SJSA1 (cell line): ENCODE results near the gene GRB2. TPM values are rescaled to one million over a fixed set of nuclear protein-coding genes. Genes with fewer than 3 reads are reported as not detected.

Source experiments
- DNase-seq, 2 experiments: peaks; one replicate each; pipeline ENCODE4 v3.0.0-alpha.2; 2015 to 2020; ENCODE audit warnings: low spot score in 2 of 2, low read depth in 1 of 2
- H3K27ac ChIP-seq: fragments of 250-450 bp; sonication (Bioruptor Pico); 2 replicates; pipeline ENCODE4 v1.5.1; 2020; ENCODE audit warnings: mild to moderate bottlenecking, moderate library complexity
- H3K27me3 ChIP-seq: fragments of 250-450 bp; sonication (Bioruptor Pico); replicated peaks from 2 replicates; pipeline ENCODE4 v1.5.1; 2020; ENCODE audit warnings: mild to moderate bottlenecking, moderate library complexity
- H3K36me3 ChIP-seq: fragments of 250-450 bp; sonication (Bioruptor Pico); 2 replicates; pipeline ENCODE4 v1.5.1; 2020; ENCODE audit warnings: mild to moderate bottlenecking
- H3K4me1 ChIP-seq: fragments of 250-450 bp; sonication (Bioruptor Pico); replicated peaks from 2 replicates; pipeline ENCODE4 v1.6.1; 2021; ENCODE audit warnings: mild to moderate bottlenecking
- H3K4me3 ChIP-seq: fragments of 250-450 bp; sonication (Bioruptor Pico); 2 replicates; pipeline ENCODE4 v1.5.1; 2020; ENCODE audit warnings: mild to moderate bottlenecking
- H3K9me3 ChIP-seq: fragments of 250-450 bp; sonication (Bioruptor Pico); replicated peaks from 2 replicates; pipeline ENCODE4 v1.5.1; 2020; ENCODE audit warnings: mild to moderate bottlenecking
- total RNA-seq: library from RNA; depleted of rRNA; stranded (reverse); fragments of >200 nt; shearing (Covaris generic); gene quantifications from 2 replicates; pipeline ENCODE4 v1.2.3, GENCODE V29; 2014

GRB2 gene
- total RNA-seq, 1 experiment from 2014 or later, result 200 TPM

- no peak for DNase-seq
- H3K36me3 ChIP-seq, result peaks cover 51% of the 10 kb centered on the region
- H3K27ac ChIP-seq, result no peak overlapping the region
- no peaks in the 10 kb centered on the region; the same call in 1 of the 2 replicates for H3K4me1 ChIP-seq
- no peaks in the 10 kb centered on the region for H3K9me3 ChIP-seq
- H3K4me3 ChIP-seq, result no peak overlapping the region
- H3K27me3 ChIP-seq, result no peaks in the 10 kb centered on the region
Observed at GRCh38 chr17:75325827-75326225, 79.7 kb downstream of the GRB2 start.

- Histone ChIP-seq H3K9me3 (no peaks in the 10 kb centered on the region), H3K36me3 (peaks cover 54% of the 10 kb centered on the region), H3K27ac (no peak overlapping the region), H3K4me3 (no peak overlapping the region), H3K4me1 (no peaks in the 10 kb centered on the region; the same call in 1 of the 2 replicates), H3K27me3 (no peaks in the 10 kb centered on the region)
- no peak for DNase-seq
Observed at GRCh38 chr17:75325348-75325747, 80.1 kb downstream of the GRB2 start.

GRCh38 chr17:75321506-75321905 lies 84.0 kb downstream of the GRB2 start:
- H3K4me1 ChIP-seq, result no peaks in the 10 kb centered on the region; the same call in 1 of the 2 replicates
- H3K9me3 ChIP-seq, result no peaks in the 10 kb centered on the region
- no peak overlapping the region for H3K4me3 ChIP-seq
- peaks cover 72% of the 10 kb centered on the region for H3K36me3 ChIP-seq
- no peak for DNase-seq
- H3K27ac ChIP-seq, result no peak overlapping the region
- no peaks in the 10 kb centered on the region for H3K27me3 ChIP-seq

GRCh38 chr17:75319904-75320691 lies 85.4 kb downstream of the GRB2 start:
- DNase-seq, result no peak
- no peaks in the 10 kb centered on the region for H3K27me3 ChIP-seq
- no peak overlapping the region for H3K4me3 ChIP-seq
- H3K9me3 ChIP-seq, result no peaks in the 10 kb centered on the region
- peaks cover 65% of the 10 kb centered on the region for H3K36me3 ChIP-seq
- no peak overlapping the region for H3K27ac ChIP-seq
- H3K4me1 ChIP-seq, result no peaks in the 10 kb centered on the region

GRCh38 chr17:75318615-75319222 lies 86.8 kb downstream of the GRB2 start:
- Histone ChIP-seq H3K36me3 (peaks cover 55% of the 10 kb centered on the region), H3K4me1 (no peaks in the 10 kb centered on the region), H3K4me3 (no peak overlapping the region)

GRCh38 chr17:75318211-75318610 lies 87.3 kb downstream of the GRB2 start:
- Histone ChIP-seq H3K9me3 (no peaks in the 10 kb centered on the region), H3K36me3 (peaks cover 50% of the 10 kb centered on the region), H3K4me3 (no peak overlapping the region), H3K27ac (no peak overlapping the region), H3K27me3 (no peaks in the 10 kb centered on the region), H3K4me1 (no peaks in the 10 kb centered on the region)
- no peak for DNase-seq

More at GRCh38 chr17:75318615-75319222, 86.8 kb downstream of the GRB2 start:
- H3K27me3 ChIP-seq, result no peaks in the 10 kb centered on the region
- H3K27ac ChIP-seq, result no peak overlapping the region
- no peaks in the 10 kb centered on the region for H3K9me3 ChIP-seq
- no peak for DNase-seq

GRCh38 chr17:75317671-75318070 lies 87.8 kb downstream of the GRB2 start:
- Histone ChIP-seq H3K27ac (no peak overlapping the region), H3K36me3 (peaks cover 47% of the 10 kb centered on the region), H3K9me3 (no peaks in the 10 kb centered on the region), H3K27me3 (no peaks in the 10 kb centered on the region), H3K4me3 (no peak overlapping the region), H3K4me1 (no peaks in the 10 kb centered on the region)
- DNase-seq, result no peak

GRCh38 chr17:75316253-75316652 lies 89.2 kb downstream of the GRB2 start:
- no peak overlapping the region for H3K27ac ChIP-seq
- H3K36me3 ChIP-seq, result peaks cover 35% of the 10 kb centered on the region
- no peak for DNase-seq
- H3K4me1 ChIP-seq, result no peaks in the 10 kb centered on the region
- no peaks in the 10 kb centered on the region for H3K27me3 ChIP-seq
- no peaks in the 10 kb centered on the region for H3K9me3 ChIP-seq
- H3K4me3 ChIP-seq, result no peak overlapping the region

GRCh38 chr17:75315541-75316243 lies 89.8 kb downstream of the GRB2 start:
- no peaks in the 10 kb centered on the region for H3K9me3 ChIP-seq
- H3K4me3 ChIP-seq, result no peak overlapping the region
- DNase-seq, result no peak
- no peaks in the 10 kb centered on the region for H3K27me3 ChIP-seq
- H3K4me1 ChIP-seq, result no peaks in the 10 kb centered on the region
- H3K36me3 ChIP-seq, result peaks cover 29% of the 10 kb centered on the region
- no peak overlapping the region for H3K27ac ChIP-seq

- Histone ChIP-seq H3K27ac (no peak overlapping the region), H3K36me3 (peaks cover 16% of the 10 kb centered on the region), H3K9me3 (no peaks in the 10 kb centered on the region), H3K4me3 (no peak overlapping the region), H3K4me1 (no peaks in the 10 kb centered on the region), H3K27me3 (no peaks in the 10 kb centered on the region)
- DNase-seq, result no peak
Observed at GRCh38 chr17:75313941-75314551, 91.4 kb downstream of the GRB2 start.

GRCh38 chr17:75308732-75309629 lies 96.5 kb downstream of the GRB2 start:
- Histone ChIP-seq H3K4me3 (no peak overlapping the region), H3K36me3 (no peaks in the 10 kb centered on the region), H3K27me3 (no peaks in the 10 kb centered on the region), H3K27ac (no peak overlapping the region), H3K9me3 (no peaks in the 10 kb centered on the region), H3K4me1 (no peaks in the 10 kb centered on the region)
- no peak for DNase-seq

GRCh38 chr17:75307957-75308731 lies 97.3 kb downstream of the GRB2 start:
- Histone ChIP-seq H3K36me3 (no peaks in the 10 kb centered on the region), H3K27me3 (no peaks in the 10 kb centered on the region), H3K27ac (no peak overlapping the region), H3K9me3 (no peaks in the 10 kb centered on the region), H3K4me3 (no peak overlapping the region), H3K4me1 (no peaks in the 10 kb centered on the region)
- DNase-seq, result no peak
